Activated T-cell treated with anti-CD3 and anti-CD28 coated beads, Interleukin-2, amount 50 U/mL, for 24 hours (primary cell): Measurements from ENCODE around the gene TRAF2.
A peak's percentile ranks its signal among the peaks of the same experiment; 100 is the strongest.

ENCODE experiments used
- DNase-seq: peaks from one replicate; pipeline ENCODE4 v3.0.0-alpha.2; 2020
- H3K27ac Mint-ChIP-seq: 2 replicates; pipeline ENCODE4 v1.8.0; 2020; ENCODE audit warnings: mild to moderate bottlenecking, mixed read lengths
- H3K27me3 Mint-ChIP-seq: 2 replicates; pipeline ENCODE4 v1.8.0; 2020; ENCODE audit warnings: mixed read lengths
- H3K36me3 Mint-ChIP-seq: 2 replicates; pipeline ENCODE4 v1.8.0; 2020; ENCODE audit warnings: low read depth, mixed read lengths
- H3K4me1 Mint-ChIP-seq: 2 replicates; pipeline ENCODE4 v1.8.0; 2020; ENCODE audit warnings: low read depth, mixed read lengths
- H3K4me3 Mint-ChIP-seq: 2 replicates; pipeline ENCODE4 v1.8.0; 2020; ENCODE audit warnings: mild to moderate bottlenecking, moderate library complexity, mixed read lengths
- H3K9me3 Mint-ChIP-seq: 2 replicates; pipeline ENCODE4 v1.8.0; 2020; ENCODE audit warnings: mixed read lengths

Gene TRAF2

GRCh38 chr9:136974817-136975535, 88.7 kb downstream of the TRAF2 start:
- H3K27ac Mint-ChIP-seq: peak overlapping the region; percentile 23
- DNase-seq: no peak
- H3K36me3 Mint-ChIP-seq: no peaks in the 10 kb centered on the region
- H3K4me1 Mint-ChIP-seq: peaks cover 20% of the 10 kb centered on the region
- no peaks in the 10 kb centered on the region for H3K9me3 Mint-ChIP-seq
- H3K4me3 Mint-ChIP-seq: no peak overlapping the region
- H3K27me3 Mint-ChIP-seq: peaks cover 4% of the 10 kb centered on the region

DNA sequence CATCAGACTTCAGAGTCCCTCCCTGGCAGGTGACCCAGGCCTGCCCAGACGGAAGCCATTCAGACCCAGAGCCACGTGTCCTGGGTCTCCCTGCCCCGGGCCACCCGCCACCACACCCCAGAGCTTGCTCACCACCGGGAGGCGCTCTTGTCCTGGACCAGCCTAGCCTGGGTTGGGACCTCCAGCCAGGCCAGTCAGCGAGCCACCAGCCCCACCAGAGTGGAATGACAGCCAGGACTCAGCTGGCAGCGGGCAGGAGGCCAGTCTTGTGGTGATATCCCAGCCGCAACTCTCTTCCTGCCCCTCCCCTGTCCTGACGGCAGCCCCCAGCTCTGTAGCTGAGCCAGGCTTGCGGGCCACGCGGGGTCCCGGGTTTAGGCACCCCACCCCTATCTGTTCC, 89.3 kb downstream of the TRAF2 start:
- Mint-ChIP-seq H3K4me3 (no peak overlapping the region), H3K27me3 (peaks cover 4% of the 10 kb centered on the region), H3K27ac (peak overlapping the region; percentile 23), H3K36me3 (no peaks in the 10 kb centered on the region), H3K4me1 (peaks cover 20% of the 10 kb centered on the region), H3K9me3 (no peaks in the 10 kb centered on the region)
- DNase-seq: peak; percentile 56
